Fibroblast of the aortic adventitia (primary cell): ENCODE results near the gene SEC24D. TPM values are rescaled to one million over a fixed set of nuclear protein-coding genes. Genes with fewer than 3 reads are reported as not detected.
"Not testable (repeated sequence)": the region's sequence is repeated elsewhere in the genome, so short reads cannot be mapped to it uniquely, and the experiment has no call there.

Experiments
- DNase-seq: peaks from one replicate; pipeline ENCODE4 v3.0.0-alpha.2; 2010; ENCODE audit warnings: low read depth
- H3K4me3 ChIP-seq: 2 replicates; pipeline ENCODE4 v1.5.1; 2011; ENCODE audit warnings: low read depth, mild to moderate bottlenecking, control low read depth, low read length, moderate library complexity
- CTCF ChIP-seq: IDR thresholded peaks from 2 replicates; pipeline ENCODE4 v1.5.1; 2011; ENCODE audit warnings: mild to moderate bottlenecking, low read length, control low read depth, inconsistent platforms; ENCODE audit not compliant: insufficient read depth
- total RNA-seq: library from RNA; depleted of rRNA; stranded (reverse); fragments of >200 nt; gene quantifications from 2 replicates; pipeline ENCODE4 v1.2.3, GENCODE V29; 2012; ENCODE audit warnings: low replicate concordance

Gene SEC24D
- total RNA-seq, 1 donor: 149 TPM

GRCh38 chr4:118787844-118788380 is 48.0 kb downstream of the SEC24D start:
- no peak for TF ChIP-seq CTCF
- no peak for DNase-seq
- no peak overlapping the region for H3K4me3 ChIP-seq

- no peak for TF ChIP-seq CTCF
- no peak for DNase-seq
Observed at GRCh38 chr4:118784776-118785175, 51.1 kb downstream of the SEC24D start.

GRCh38 chr4:118783887-118784286 is 52.0 kb downstream of the SEC24D start:
- DNase-seq: peak; percentile 75
- no peak overlapping the region for H3K4me3 ChIP-seq
- TF ChIP-seq CTCF: no peak

More at GRCh38 chr4:118784776-118785175, 51.1 kb downstream of the SEC24D start:
- no peak overlapping the region for H3K4me3 ChIP-seq

- DNase-seq, H3K4me3 ChIP-seq: not testable (repeated sequence)
Observed at GRCh38 chr4:118782886-118783285, 53.0 kb downstream of the SEC24D start.

GRCh38 chr4:118777649-118778048 is 58.3 kb downstream of the SEC24D start:
- not testable (repeated sequence) for DNase-seq, H3K4me3 ChIP-seq

- not testable (repeated sequence) for DNase-seq
Observed at GRCh38 chr4:118776955-118777640, 58.8 kb downstream of the SEC24D start.

GRCh38 chr4:118776157-118776954 is 59.6 kb downstream of the SEC24D start:
- H3K4me3 ChIP-seq: no peak overlapping the region
- TF ChIP-seq CTCF: no peak
- DNase-seq: peak; percentile 87

More at GRCh38 chr4:118776955-118777640, 58.8 kb downstream of the SEC24D start:
- not testable (repeated sequence) for H3K4me3 ChIP-seq

- TF ChIP-seq CTCF: no peak
- no peak for DNase-seq
- no peak overlapping the region for H3K4me3 ChIP-seq
Observed at GRCh38 chr4:118775405-118775804, 60.5 kb downstream of the SEC24D start.
